ENCODE measurements around the gene KRT9.

The KRT9 gene

GRCh38 chr17:41547921-41548843 is 23.7 kb downstream of the KRT9 start:
- TF ChIP-seq EZH2 (IDR thresholded peaks at IDR 0.05; ENCODE audit: borderline replicate concordance, low read length), result no peak
- no peak for TF ChIP-seq CTCF (IDR thresholded peaks at IDR 0.05; ENCODE audit: low read length)
- Histone ChIP-seq H3K4me1 (ENCODE audit: insufficient read depth, low read length, severe bottlenecking) (no peaks in the 10 kb centered on the region), H3K27ac (ENCODE audit: low read depth, low read length, poor library complexity, severe bottlenecking) (no peak overlapping the region), H3K79me2 (ENCODE audit: insufficient read depth, low read length) (no peaks in the 10 kb centered on the region), H3F3A (ENCODE audit: insufficient read depth, low read length) (no peaks in the 10 kb centered on the region), H3K9me2 (ENCODE audit: low read depth, low read length) (no peaks in the 10 kb centered on the region), H3K27me3 (ENCODE audit: insufficient read depth, low read length) (0 out of 2 replicates have a peak, but pooled peaks cover 6% of the 10 kb centered on the region), H3K4me2 (ENCODE audit: low read length) (no peak overlapping the region), H4K20me1 (ENCODE audit: insufficient read depth, low read length) (no peaks in the 10 kb centered on the region), H2AFZ (ENCODE audit: low read length) (no peak overlapping the region), H3K9me3 (ENCODE audit: low read length) (no peaks in the 10 kb centered on the region), H3K36me3 (ENCODE audit: insufficient read depth, low read length) (no peaks in the 10 kb centered on the region), H3K9ac (ENCODE audit: low read length) (no peak overlapping the region), H3K4me3 (ENCODE audit: low read depth, low read length, poor library complexity, severe bottlenecking) (no peak overlapping the region)

DNA sequence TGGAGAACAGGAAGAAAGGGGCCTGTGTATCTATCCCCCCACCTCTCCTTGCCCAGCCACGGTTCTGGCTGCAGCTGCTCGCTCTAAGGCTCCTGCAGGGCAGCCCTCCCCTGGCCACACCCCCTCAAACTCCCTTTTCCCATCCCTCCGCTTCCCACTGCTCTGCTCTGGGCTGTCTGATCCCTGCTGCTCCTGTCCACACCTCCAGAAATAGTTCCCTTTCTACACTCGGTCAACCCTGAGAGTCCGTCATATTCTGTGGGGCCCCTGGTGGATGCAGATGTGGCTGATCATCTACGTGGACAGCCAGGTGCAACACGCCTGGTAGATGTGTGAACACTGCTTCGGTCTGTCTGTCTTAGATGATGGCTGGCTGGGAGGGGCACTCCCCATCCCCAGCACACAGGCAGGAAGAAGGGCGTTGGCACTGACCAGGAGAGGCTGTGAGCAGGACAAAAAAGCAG is 24.4 kb downstream of the KRT9 start:
- TF ChIP-seq EZH2 (IDR thresholded peaks at IDR 0.05; ENCODE audit: borderline replicate concordance, low read length) (no peak), CTCF (IDR thresholded peaks at IDR 0.05; ENCODE audit: low read length) (no peak)
- H3F3A ChIP-seq (ENCODE audit: insufficient read depth, low read length), result no peaks in the 10 kb centered on the region
- H3K4me3 ChIP-seq (ENCODE audit: low read depth, low read length, poor library complexity, severe bottlenecking), result no peak overlapping the region
- H3K9ac ChIP-seq (ENCODE audit: low read length), result no peak overlapping the region
- H2AFZ ChIP-seq (ENCODE audit: low read length), result no peak overlapping the region
- H3K9me2 ChIP-seq (ENCODE audit: low read depth, low read length), result no peaks in the 10 kb centered on the region
- H3K79me2 ChIP-seq (ENCODE audit: insufficient read depth, low read length), result no peaks in the 10 kb centered on the region
- no peak overlapping the region for H3K27ac ChIP-seq (ENCODE audit: low read depth, low read length, poor library complexity, severe bottlenecking)
- H3K4me2 ChIP-seq (ENCODE audit: low read length), result no peak overlapping the region
- H3K36me3 ChIP-seq (ENCODE audit: insufficient read depth, low read length), result no peaks in the 10 kb centered on the region
- no peaks in the 10 kb centered on the region for H3K9me3 ChIP-seq (ENCODE audit: low read length)
- 0 out of 2 replicates have a peak, but pooled peaks cover 6% of the 10 kb centered on the region for H3K27me3 ChIP-seq (ENCODE audit: insufficient read depth, low read length)
- H4K20me1 ChIP-seq (ENCODE audit: insufficient read depth, low read length), result no peaks in the 10 kb centered on the region
- H3K4me1 ChIP-seq (ENCODE audit: insufficient read depth, low read length, severe bottlenecking), result no peaks in the 10 kb centered on the region

DNA sequence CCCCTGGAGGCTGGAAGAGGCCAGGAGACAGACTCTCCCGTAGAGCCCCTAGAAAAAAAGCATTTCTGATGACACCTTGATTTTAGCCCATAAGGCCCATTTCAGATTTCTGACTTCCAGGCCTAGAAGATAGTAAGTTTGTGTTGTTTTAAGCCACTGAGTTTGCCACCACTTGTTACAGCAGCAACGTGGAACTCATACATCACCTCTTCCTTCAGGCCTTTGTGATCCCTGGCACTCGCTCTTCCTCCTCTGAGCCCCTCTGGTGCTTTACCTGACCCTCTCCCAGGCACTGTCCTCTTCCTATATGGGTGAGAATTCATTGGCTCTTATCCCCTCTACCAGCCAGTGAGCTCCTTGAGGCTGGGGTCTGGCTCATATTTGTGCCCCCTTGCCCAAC is 25.0 kb downstream of the KRT9 start:
- Histone ChIP-seq H3K27ac (ENCODE audit: low read depth, low read length, poor library complexity, severe bottlenecking) (no peak overlapping the region), H3K9ac (ENCODE audit: low read length) (no peak overlapping the region), H3K9me3 (ENCODE audit: low read length) (no peaks in the 10 kb centered on the region), H2AFZ (ENCODE audit: low read length) (no peak overlapping the region), H3K27me3 (ENCODE audit: insufficient read depth, low read length) (0 out of 2 replicates have a peak, but pooled peaks cover 6% of the 10 kb centered on the region), H3K4me3 (ENCODE audit: low read depth, low read length, poor library complexity, severe bottlenecking) (no peak overlapping the region), H3F3A (ENCODE audit: insufficient read depth, low read length) (no peaks in the 10 kb centered on the region), H3K4me1 (ENCODE audit: insufficient read depth, low read length, severe bottlenecking) (no peaks in the 10 kb centered on the region), H3K79me2 (ENCODE audit: insufficient read depth, low read length) (no peaks in the 10 kb centered on the region), H3K36me3 (ENCODE audit: insufficient read depth, low read length) (no peaks in the 10 kb centered on the region), H3K9me2 (ENCODE audit: low read depth, low read length) (no peaks in the 10 kb centered on the region), H4K20me1 (ENCODE audit: insufficient read depth, low read length) (no peaks in the 10 kb centered on the region), H3K4me2 (ENCODE audit: low read length) (no peak overlapping the region)
- TF ChIP-seq EZH2 (IDR thresholded peaks at IDR 0.05; ENCODE audit: borderline replicate concordance, low read length) (no peak), CTCF (IDR thresholded peaks at IDR 0.05; ENCODE audit: low read length) (no peak)
